ENCODE measurements around the gene MMP25. TPM values are rescaled to one million over a fixed set of nuclear protein-coding genes. Genes with fewer than 3 reads are reported as not detected.
"Not testable (repeated sequence)": the region's sequence is repeated elsewhere in the genome, so short reads cannot be mapped to it uniquely, and the experiment has no call there.

MMP25 gene
- total RNA-seq, 2 donors from 2014 or later: 4.2 TPM; not detected in 1

DNA sequence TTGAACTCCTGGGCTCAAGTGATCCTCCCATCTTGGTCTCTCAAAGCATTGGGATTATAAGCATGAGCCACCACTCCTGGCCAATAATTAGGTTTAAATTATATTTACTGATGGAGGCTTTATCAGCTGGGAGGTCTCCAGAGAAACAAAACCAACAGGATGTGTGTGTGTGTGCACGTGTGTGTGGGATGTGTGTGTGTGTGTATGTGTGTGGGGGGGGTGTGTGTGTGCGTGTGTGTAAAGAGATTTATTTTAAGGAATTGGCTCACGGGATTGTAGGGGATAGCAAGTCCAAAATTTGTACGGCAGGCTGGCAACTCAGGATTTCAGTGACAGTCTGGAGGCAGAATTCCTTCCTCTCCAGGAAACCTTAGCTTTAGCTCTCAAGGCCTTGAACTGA, 4.6 kb downstream of the MMP25 start:
- Histone ChIP-seq H3K27me3 (replicated peaks; ENCODE audit: insufficient read depth) (peaks cover 9% of the 10 kb centered on the region), H3K36me3 (no peaks in the 10 kb centered on the region), H3K4me1 (ENCODE audit: control insufficient read depth in 1 of 2, low read depth in 2 of 2) (peaks cover 10 to 11% of the 10 kb centered on the region in 2 donors), H3K9me3 (no peaks in the 10 kb centered on the region), H3K4me3 (no peak overlapping the region), H3K27ac (no peak overlapping the region)
- DNase-seq (ENCODE audit: low spot score) (no peak), ATAC-seq (ENCODE audit: insufficient number of reproducible peaks, low FRiP score, low read depth) (no peak)
- TF ChIP-seq, protein P1, sequence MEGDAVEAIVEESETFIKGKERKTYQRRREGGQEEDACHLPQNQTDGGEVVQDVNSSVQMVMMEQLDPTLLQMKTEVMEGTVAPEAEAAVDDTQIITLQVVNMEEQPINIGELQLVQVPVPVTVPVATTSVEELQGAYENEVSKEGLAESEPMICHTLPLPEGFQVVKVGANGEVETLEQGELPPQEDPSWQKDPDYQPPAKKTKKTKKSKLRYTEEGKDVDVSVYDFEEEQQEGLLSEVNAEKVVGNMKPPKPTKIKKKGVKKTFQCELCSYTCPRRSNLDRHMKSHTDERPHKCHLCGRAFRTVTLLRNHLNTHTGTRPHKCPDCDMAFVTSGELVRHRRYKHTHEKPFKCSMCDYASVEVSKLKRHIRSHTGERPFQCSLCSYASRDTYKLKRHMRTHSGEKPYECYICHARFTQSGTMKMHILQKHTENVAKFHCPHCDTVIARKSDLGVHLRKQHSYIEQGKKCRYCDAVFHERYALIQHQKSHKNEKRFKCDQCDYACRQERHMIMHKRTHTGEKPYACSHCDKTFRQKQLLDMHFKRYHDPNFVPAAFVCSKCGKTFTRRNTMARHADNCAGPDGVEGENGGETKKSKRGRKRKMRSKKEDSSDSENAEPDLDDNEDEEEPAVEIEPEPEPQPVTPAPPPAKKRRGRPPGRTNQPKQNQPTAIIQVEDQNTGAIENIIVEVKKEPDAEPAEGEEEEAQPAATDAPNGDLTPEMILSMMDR (IDR thresholded peaks at IDR 0.05): no peak

DNA sequence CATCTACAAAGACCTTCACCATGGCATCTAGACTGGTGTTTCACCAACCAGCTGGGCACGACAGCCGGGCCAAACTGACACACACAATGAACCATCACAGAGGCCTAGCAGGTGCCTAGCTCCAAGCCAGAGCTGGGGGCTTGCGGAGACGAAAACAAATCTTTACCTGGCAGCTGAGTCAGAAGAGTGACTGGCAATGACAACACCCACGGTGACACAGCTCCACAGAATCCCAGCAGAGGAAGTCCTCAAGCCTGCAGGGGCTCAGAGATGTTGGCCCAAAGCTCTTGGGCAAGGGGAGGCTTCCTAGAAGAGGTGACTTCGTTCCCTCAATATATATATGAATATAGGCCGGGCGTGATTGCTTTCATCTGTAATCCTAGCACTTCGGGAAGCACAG, 5.1 kb downstream of the MMP25 start:
- Histone ChIP-seq H3K36me3 (no peaks in the 10 kb centered on the region), H3K9me3 (no peaks in the 10 kb centered on the region), H3K27ac (no peak overlapping the region), H3K4me3 (no peak overlapping the region), H3K27me3 (replicated peaks; ENCODE audit: insufficient read depth) (peaks cover 9% of the 10 kb centered on the region), H3K4me1 (ENCODE audit: control insufficient read depth in 1 of 2, low read depth in 2 of 2) (peaks cover 6 to 7% of the 10 kb centered on the region in 2 donors)
- DNase-seq (ENCODE audit: low spot score): no peak
- TF ChIP-seq, protein P1 (IDR thresholded peaks at IDR 0.05): no peak
- ATAC-seq (ENCODE audit: insufficient number of reproducible peaks, low FRiP score, low read depth): no peak

DNA sequence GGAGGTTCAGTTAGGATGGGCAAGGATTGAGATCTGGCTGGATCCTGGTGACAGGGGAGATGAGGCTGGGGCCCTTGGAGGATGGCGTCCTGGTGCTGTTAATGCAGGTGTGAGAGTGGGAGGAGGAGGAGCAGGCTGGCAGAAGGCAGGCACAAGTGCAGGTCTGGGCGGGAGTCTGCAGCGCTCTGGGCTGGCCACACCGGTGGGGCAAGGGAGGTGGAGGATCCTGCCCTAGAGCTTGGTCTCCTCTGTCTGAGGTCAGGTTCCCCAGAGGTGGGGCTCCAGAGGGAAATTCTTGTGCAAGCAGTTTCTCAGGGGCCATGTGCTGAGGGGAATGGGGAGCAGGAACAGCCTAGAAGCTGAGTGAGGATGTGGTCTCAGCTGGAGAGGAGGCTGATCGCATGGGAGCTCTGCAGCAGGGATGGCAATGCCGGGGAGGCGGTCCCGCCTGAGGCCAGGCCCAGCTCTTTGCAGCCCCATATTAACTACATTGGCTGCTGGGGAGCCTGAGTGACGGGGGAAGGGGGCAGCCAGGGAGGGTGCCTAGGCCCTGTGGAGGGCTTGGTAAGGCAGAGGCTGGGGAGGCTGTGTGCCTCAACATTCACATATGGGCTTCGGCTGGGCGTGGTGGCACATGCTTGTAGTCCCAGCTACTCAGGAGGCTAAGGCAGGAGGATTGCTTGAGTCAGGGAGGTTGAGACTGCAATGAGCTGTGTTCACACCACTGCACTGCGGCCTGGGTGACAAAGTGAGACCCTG, 6.4 kb downstream of the MMP25 start:
- H3K36me3 ChIP-seq; ATAC-seq (ENCODE audit: insufficient number of reproducible peaks, low FRiP score, low read depth); H3K9me3 ChIP-seq; H3K4me1 ChIP-seq (ENCODE audit: control insufficient read depth in 1 of 2, low read depth in 2 of 2); DNase-seq (ENCODE audit: low spot score); H3K4me3 ChIP-seq; H3K27ac ChIP-seq; H3K27me3 ChIP-seq (replicated peaks; ENCODE audit: insufficient read depth): not testable (repeated sequence)

DNA sequence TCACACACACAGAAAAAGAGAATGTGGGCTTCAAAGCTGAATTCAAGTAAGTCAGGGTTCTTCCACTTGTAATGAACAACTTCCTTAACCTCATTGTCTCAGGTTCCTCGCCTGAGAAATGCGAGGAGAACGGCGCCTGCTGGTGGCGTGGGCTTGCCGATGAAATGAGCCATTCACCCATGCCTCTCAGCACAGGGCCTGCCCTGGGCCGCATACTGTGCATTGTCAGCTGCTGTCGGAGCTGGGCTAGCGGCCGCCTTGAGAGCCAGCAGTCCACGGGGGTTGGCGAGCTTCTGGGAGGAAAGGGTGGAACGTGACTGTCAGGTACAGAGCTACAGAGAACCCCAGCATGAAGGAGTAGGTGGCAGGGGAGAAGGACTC, 7.0 kb downstream of the MMP25 start:
- H3K27me3 ChIP-seq (replicated peaks; ENCODE audit: insufficient read depth); H3K9me3 ChIP-seq; H3K4me3 ChIP-seq; H3K36me3 ChIP-seq; ATAC-seq (ENCODE audit: insufficient number of reproducible peaks, low FRiP score, low read depth); H3K27ac ChIP-seq; DNase-seq (ENCODE audit: low spot score); H3K4me1 ChIP-seq (ENCODE audit: control insufficient read depth in 1 of 2, low read depth in 2 of 2): not testable (repeated sequence)

DNA sequence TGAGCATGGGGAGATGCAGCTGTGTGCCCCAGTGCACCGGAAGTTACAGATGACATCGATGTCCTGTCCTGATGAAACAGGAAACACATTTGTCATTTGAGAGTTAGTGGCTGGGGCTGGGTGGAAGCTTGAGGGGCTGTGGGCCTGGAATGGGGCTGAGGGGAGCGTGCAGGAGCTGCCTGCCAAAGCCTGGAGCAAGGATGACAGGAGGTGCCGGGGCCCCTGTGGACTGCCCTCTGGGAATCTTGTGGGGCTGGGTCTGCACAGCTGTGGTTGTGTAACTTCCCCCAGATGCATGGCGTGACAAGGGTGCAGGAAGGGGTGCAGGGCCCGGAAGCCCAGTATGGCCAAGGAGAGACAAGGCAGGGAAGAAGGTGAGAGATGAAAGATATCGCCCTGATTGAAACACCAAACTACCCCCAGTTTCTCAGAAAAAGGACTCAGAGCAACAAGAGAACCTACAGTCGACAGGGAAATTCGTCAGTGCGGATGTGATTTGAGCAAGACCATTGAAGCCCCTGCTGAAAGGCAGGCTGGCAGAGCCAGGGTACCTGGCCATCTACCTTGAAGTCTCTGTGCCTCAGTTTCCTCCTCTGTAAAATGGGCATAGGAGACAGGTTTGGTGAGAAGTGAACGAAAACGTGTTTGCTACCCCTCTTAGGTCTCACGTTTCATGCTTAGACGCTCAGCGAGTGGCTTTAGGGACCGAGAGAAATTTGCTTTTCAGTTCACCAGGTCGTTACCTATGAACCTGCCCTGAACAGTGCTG, 8.8 kb downstream of the MMP25 start:
- H3K4me3 ChIP-seq: no peak overlapping the region
- H3K9me3 ChIP-seq: no peaks in the 10 kb centered on the region
- ATAC-seq (ENCODE audit: insufficient number of reproducible peaks, low FRiP score, low read depth) (no peak), DNase-seq (ENCODE audit: low spot score) (no peak)
- H3K36me3 ChIP-seq: no peaks in the 10 kb centered on the region
- H3K4me1 ChIP-seq (ENCODE audit: control insufficient read depth in 1 of 2, low read depth in 2 of 2): peaks cover 11 to 18% of the 10 kb centered on the region in 2 donors
- H3K27me3 ChIP-seq (replicated peaks; ENCODE audit: insufficient read depth): no peaks in the 10 kb centered on the region
- TF ChIP-seq, protein P1 (IDR thresholded peaks at IDR 0.05): no peak
- no peak overlapping the region for H3K27ac ChIP-seq

DNA sequence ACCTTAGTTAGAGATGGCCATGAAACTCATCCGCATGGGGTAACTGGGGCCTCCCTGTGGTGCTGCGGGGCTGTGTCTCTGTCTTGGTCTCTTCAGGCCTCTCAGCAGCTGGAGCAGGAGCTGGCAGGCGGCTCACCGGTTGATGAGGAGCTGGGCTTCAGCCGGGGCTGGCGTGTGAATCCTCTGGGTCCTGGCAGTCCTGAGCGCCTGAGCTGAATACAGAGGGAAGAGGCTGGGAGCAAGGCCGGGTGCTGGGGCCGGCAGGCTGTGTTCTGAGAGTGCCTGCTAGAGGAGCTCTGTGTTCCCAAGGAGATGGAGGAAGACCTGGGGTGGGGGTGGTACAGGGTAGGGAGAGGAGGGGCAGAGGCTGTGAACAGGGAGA, 9.4 kb downstream of the MMP25 start:
- H3K36me3 ChIP-seq; H3K27me3 ChIP-seq (replicated peaks; ENCODE audit: insufficient read depth); H3K9me3 ChIP-seq; H3K27ac ChIP-seq; H3K4me3 ChIP-seq; ATAC-seq (ENCODE audit: insufficient number of reproducible peaks, low FRiP score, low read depth); DNase-seq (ENCODE audit: low spot score): not testable (repeated sequence)
- peaks cover 11 to 20% of the 10 kb centered on the region in 2 donors for H3K4me1 ChIP-seq (ENCODE audit: control insufficient read depth in 1 of 2, low read depth in 2 of 2)

Measured in thoracic aorta (tissue), 2 donors.